Measurements from ENCODE around the gene DUSP7.
"Not testable (repeated sequence)": the region's sequence is repeated elsewhere in the genome, so short reads cannot be mapped to it uniquely, and the experiment has no call there.

Gene DUSP7

DNA sequence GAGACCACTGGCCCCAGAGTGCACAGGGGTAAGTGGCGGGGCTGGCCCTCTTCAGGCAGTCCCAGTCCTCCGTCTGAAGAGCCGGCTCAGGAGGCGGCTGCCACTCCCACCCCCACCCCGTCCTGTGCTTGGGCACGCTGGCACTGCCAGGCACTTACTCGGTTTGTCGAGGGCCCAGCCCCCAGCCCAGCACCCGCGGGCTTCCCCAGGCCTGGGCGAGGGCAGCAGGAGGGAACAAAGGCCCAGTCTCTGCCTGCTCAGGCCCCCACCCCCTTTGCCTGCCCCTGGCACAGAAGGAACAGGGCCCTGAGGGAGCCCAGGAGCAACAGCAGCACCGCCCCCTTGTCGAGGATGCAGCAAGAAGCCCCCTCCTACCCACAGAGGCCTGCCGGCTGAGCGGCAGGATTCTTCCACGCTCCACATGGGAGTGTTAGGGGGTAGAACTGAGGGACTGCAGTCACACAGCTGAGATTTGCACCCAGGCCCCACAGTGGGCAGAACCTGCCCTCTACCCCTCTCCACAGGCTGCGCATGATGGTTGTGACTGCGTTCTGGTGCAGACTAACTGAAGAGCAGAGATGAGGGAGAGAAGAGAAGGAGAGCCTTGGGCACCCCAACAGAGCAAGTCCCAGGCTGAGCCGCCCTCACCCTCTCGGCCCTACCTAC lies 8.9 kb downstream of the DUSP7 start:
- H3K9ac ChIP-seq (ENCODE audit: low read depth in 1 of 2, low read length in 2 of 2) = no peak overlapping the region

GRCh38 chr3:52046902-52047239 lies 9.5 kb downstream of the DUSP7 start:
- H3K27ac ChIP-seq (ENCODE audit: low read depth, low read length) = no peak overlapping the region
- H3K9ac ChIP-seq (ENCODE audit: low read depth in 1 of 2, low read length in 2 of 2) = no peak overlapping the region
- no peaks in the 10 kb centered on the region for H3K27me3 ChIP-seq (ENCODE audit: control insufficient read depth in 1 of 2, insufficient read depth in 2 of 2, low read length in 2 of 2)
- peaks cover 28 to 29% of the 10 kb centered on the region in 2 donors for H3K36me3 ChIP-seq (ENCODE audit: control insufficient read depth in 1 of 2, insufficient read depth in 2 of 2, low read length in 2 of 2)
- H3K4me3 ChIP-seq (ENCODE audit: low read depth in 1 of 2, low read length in 2 of 2) = no peak overlapping the region
- H3K4me1 ChIP-seq (ENCODE audit: control insufficient read depth in 1 of 2, insufficient read depth in 2 of 2, low read length in 2 of 2) = peaks cover 10 to 11% of the 10 kb centered on the region in 2 donors
- H3K9me3 ChIP-seq (ENCODE audit: control insufficient read depth in 1 of 2, low read length in 2 of 2) = no peaks in the 10 kb centered on the region

More for the DNA sequence above, 8.9 kb downstream of the DUSP7 start:
- Histone ChIP-seq H3K4me3 (ENCODE audit: low read depth in 1 of 2, low read length in 2 of 2) (no peak overlapping the region), H3K27me3 (ENCODE audit: control insufficient read depth in 1 of 2, insufficient read depth in 2 of 2, low read length in 2 of 2) (no peaks in the 10 kb centered on the region), H3K27ac (ENCODE audit: low read depth, low read length) (no peak overlapping the region), H3K9me3 (ENCODE audit: control insufficient read depth in 1 of 2, low read length in 2 of 2) (no peaks in the 10 kb centered on the region), H3K4me1 (ENCODE audit: control insufficient read depth in 1 of 2, insufficient read depth in 2 of 2, low read length in 2 of 2) (peaks cover 15 to 17% of the 10 kb centered on the region in 2 donors), H3K36me3 (ENCODE audit: control insufficient read depth in 1 of 2, insufficient read depth in 2 of 2, low read length in 2 of 2) (peaks cover 28 to 34% of the 10 kb centered on the region in 2 donors)

DNA sequence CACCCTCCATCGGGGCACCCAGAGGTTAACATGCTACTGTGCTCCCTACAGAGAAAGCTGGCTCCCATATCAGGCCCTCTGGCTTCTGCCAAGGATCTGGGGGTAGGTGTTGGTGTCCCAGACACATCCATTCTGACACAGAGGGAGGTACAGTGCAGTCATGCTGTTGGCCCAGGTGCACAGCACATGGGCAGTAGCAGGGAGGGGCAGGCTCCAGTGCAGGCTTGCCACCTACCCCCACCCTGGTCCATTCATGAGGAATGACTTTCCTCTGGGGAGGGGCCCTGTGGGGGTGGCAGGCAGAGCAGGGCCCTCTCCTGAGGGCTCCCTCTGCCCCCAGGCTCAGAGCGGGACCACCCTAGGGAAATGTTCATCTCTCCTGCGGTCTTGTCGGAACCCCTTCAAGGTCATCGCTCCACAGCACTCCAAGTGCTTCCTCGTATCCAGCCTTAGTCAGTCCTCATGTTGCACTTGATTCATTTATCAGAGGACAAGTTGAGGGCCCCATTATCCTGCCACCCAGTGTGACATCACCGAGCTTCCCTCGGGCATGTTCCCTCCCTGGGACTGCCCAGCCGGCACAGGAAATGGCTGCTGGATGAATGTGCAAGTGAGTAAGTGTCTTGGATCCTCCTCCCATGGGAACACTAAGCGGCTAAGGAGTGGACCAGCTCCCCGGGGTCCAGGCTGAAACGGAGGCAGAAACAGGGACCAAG lies 10.0 kb downstream of the DUSP7 start:
- H3K36me3 ChIP-seq (ENCODE audit: control insufficient read depth in 1 of 2, insufficient read depth in 2 of 2, low read length in 2 of 2) = peaks cover 23% of the 10 kb centered on the region in 2 donors
- no peak overlapping the region for H3K9ac ChIP-seq (ENCODE audit: low read depth in 1 of 2, low read length in 2 of 2)
- H3K27me3 ChIP-seq (ENCODE audit: control insufficient read depth in 1 of 2, insufficient read depth in 2 of 2, low read length in 2 of 2) = no peaks in the 10 kb centered on the region
- peaks cover 4 to 7% of the 10 kb centered on the region in 2 donors for H3K4me1 ChIP-seq (ENCODE audit: control insufficient read depth in 1 of 2, insufficient read depth in 2 of 2, low read length in 2 of 2)
- no peak overlapping the region for H3K4me3 ChIP-seq (ENCODE audit: low read depth in 1 of 2, low read length in 2 of 2)
- no peaks in the 10 kb centered on the region for H3K9me3 ChIP-seq (ENCODE audit: control insufficient read depth in 1 of 2, low read length in 2 of 2)
- no peak overlapping the region for H3K27ac ChIP-seq (ENCODE audit: low read depth, low read length)

DNA sequence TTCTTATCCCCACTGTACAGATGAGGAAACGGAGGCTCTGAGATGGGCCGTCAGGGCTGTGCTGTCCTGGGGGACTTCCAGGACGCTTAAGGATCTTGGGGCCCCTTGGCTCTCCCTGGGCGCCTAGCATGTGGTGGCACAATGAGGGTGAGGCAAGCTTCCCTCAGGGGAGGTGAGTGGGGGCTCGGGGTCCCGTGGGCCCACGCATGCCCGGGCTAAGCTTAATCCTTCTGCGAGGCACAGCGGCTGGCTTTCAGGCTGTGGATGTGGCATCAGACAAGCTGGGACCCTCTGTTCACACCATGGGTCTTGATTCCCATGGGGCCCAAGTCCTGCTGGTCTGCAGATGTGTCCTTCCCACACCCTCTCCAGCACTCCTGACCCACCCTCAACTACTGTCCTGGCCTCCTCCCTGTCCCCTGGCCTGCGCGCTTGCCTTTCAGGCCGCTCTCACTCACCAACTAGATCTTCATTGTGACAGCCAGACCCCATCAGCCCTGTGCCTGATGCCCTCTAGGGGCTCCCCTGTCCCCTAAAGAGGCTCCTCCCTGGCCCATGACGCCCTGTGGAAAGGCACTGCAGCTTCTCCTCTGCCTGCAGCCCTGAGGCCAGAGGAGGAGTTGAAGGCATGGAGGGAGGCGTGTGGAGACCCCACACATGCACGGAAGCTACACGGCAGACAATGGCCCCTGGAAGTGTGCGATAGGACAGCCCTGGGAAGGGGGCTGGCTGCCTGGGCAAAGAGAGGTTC lies 11.3 kb downstream of the DUSP7 start:
- Histone ChIP-seq H3K4me1 (ENCODE audit: control insufficient read depth in 1 of 2, insufficient read depth in 2 of 2, low read length in 2 of 2) (no peaks in the 10 kb centered on the region), H3K9me3 (ENCODE audit: control insufficient read depth in 1 of 2, low read length in 2 of 2) (no peaks in the 10 kb centered on the region), H3K27ac (ENCODE audit: low read depth, low read length) (no peak overlapping the region), H3K4me3 (ENCODE audit: low read depth in 1 of 2, low read length in 2 of 2) (no peak overlapping the region), H3K36me3 (ENCODE audit: control insufficient read depth in 1 of 2, insufficient read depth in 2 of 2, low read length in 2 of 2) (peaks cover 12% of the 10 kb centered on the region in 2 donors), H3K9ac (ENCODE audit: low read depth in 1 of 2, low read length in 2 of 2) (no peak overlapping the region), H3K27me3 (ENCODE audit: control insufficient read depth in 1 of 2, insufficient read depth in 2 of 2, low read length in 2 of 2) (peaks cover 0 to 3% of the 10 kb centered on the region in 2 donors)

DNA sequence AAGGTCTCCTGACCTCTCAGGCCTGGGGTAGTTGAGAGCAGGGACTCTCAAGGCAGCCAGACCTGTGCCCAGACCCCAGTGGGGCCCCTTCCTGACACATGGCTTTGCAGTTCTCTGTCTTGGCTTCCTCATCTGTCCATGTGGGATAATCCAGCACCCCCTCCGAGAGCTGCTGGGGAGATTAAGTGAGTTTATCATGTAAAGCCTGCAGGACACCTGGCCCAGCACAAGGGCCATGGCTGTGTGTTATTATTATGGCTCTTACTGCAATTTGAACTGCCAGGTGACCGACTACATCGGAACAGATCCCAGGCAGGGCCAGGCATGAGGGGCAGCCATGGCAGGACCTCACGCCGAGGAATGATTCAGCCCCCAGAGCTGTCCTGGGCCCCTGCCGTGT lies 12.6 kb downstream of the DUSP7 start:
- H3K9ac ChIP-seq (ENCODE audit: low read depth in 1 of 2, low read length in 2 of 2) = no peak overlapping the region
- no peak overlapping the region for H3K4me3 ChIP-seq (ENCODE audit: low read depth in 1 of 2, low read length in 2 of 2)
- H3K27me3 ChIP-seq (ENCODE audit: control insufficient read depth in 1 of 2, insufficient read depth in 2 of 2, low read length in 2 of 2) = peaks cover 4 to 12% of the 10 kb centered on the region in 2 donors
- no peaks in the 10 kb centered on the region for H3K9me3 ChIP-seq (ENCODE audit: control insufficient read depth in 1 of 2, low read length in 2 of 2)
- no peaks in the 10 kb centered on the region for H3K4me1 ChIP-seq (ENCODE audit: control insufficient read depth in 1 of 2, insufficient read depth in 2 of 2, low read length in 2 of 2)
- no peak overlapping the region for H3K27ac ChIP-seq (ENCODE audit: low read depth, low read length)
- peaks cover 0 to under 1% of the 10 kb centered on the region in 2 donors for H3K36me3 ChIP-seq (ENCODE audit: control insufficient read depth in 1 of 2, insufficient read depth in 2 of 2, low read length in 2 of 2)

- H3K4me1 ChIP-seq (ENCODE audit: control insufficient read depth in 1 of 2, insufficient read depth in 2 of 2, low read length in 2 of 2) = not testable (repeated sequence)
These were observed 13.3 kb downstream of the DUSP7 start for GRCh38 chr3:52043039-52043438.

GRCh38 chr3:52041118-52041731 lies 15.1 kb downstream of the DUSP7 start:
- Histone ChIP-seq H3K4me3 (ENCODE audit: low read depth in 1 of 2, low read length in 2 of 2) (no peak overlapping the region), H3K27me3 (ENCODE audit: control insufficient read depth in 1 of 2, insufficient read depth in 2 of 2, low read length in 2 of 2) (peaks cover 4 to 12% of the 10 kb centered on the region in 2 donors), H3K27ac (ENCODE audit: low read depth, low read length) (no peak overlapping the region), H3K4me1 (ENCODE audit: control insufficient read depth in 1 of 2, insufficient read depth in 2 of 2, low read length in 2 of 2) (no peaks in the 10 kb centered on the region), H3K36me3 (ENCODE audit: control insufficient read depth in 1 of 2, insufficient read depth in 2 of 2, low read length in 2 of 2) (no peaks in the 10 kb centered on the region), H3K9me3 (ENCODE audit: control insufficient read depth in 1 of 2, low read length in 2 of 2) (no peaks in the 10 kb centered on the region), H3K9ac (ENCODE audit: low read depth in 1 of 2, low read length in 2 of 2) (no peak overlapping the region)

More at GRCh38 chr3:52043039-52043438, 13.3 kb downstream of the DUSP7 start:
- H3K9ac ChIP-seq (ENCODE audit: low read depth in 1 of 2, low read length in 2 of 2); H3K27ac ChIP-seq (ENCODE audit: low read depth, low read length); H3K9me3 ChIP-seq (ENCODE audit: control insufficient read depth in 1 of 2, low read length in 2 of 2); H3K4me3 ChIP-seq (ENCODE audit: low read depth in 1 of 2, low read length in 2 of 2); H3K36me3 ChIP-seq (ENCODE audit: control insufficient read depth in 1 of 2, insufficient read depth in 2 of 2, low read length in 2 of 2): not testable (repeated sequence)
- peaks cover 4 to 12% of the 10 kb centered on the region in 2 donors for H3K27me3 ChIP-seq (ENCODE audit: control insufficient read depth in 1 of 2, insufficient read depth in 2 of 2, low read length in 2 of 2)

- Histone ChIP-seq H3K27ac (ENCODE audit: low read depth, low read length) (no peak overlapping the region), H3K4me1 (ENCODE audit: control insufficient read depth in 1 of 2, insufficient read depth in 2 of 2, low read length in 2 of 2) (no peaks in the 10 kb centered on the region), H3K4me3 (ENCODE audit: low read depth in 1 of 2, low read length in 2 of 2) (no peak overlapping the region), H3K9me3 (ENCODE audit: control insufficient read depth in 1 of 2, low read length in 2 of 2) (no peaks in the 10 kb centered on the region), H3K9ac (ENCODE audit: low read depth in 1 of 2, low read length in 2 of 2) (no peak overlapping the region), H3K27me3 (ENCODE audit: control insufficient read depth in 1 of 2, insufficient read depth in 2 of 2, low read length in 2 of 2) (peaks cover 4 to 12% of the 10 kb centered on the region in 2 donors), H3K36me3 (ENCODE audit: control insufficient read depth in 1 of 2, insufficient read depth in 2 of 2, low read length in 2 of 2) (no peaks in the 10 kb centered on the region)
These were observed 15.8 kb downstream of the DUSP7 start for GRCh38 chr3:52040600-52040999.

GRCh38 chr3:52039846-52040245 lies 16.5 kb downstream of the DUSP7 start:
- H3K9ac ChIP-seq (ENCODE audit: low read depth in 1 of 2, low read length in 2 of 2) = no peak overlapping the region
- H3K4me1 ChIP-seq (ENCODE audit: control insufficient read depth in 1 of 2, insufficient read depth in 2 of 2, low read length in 2 of 2) = no peaks in the 10 kb centered on the region
- no peaks in the 10 kb centered on the region for H3K9me3 ChIP-seq (ENCODE audit: control insufficient read depth in 1 of 2, low read length in 2 of 2)
- H3K27ac ChIP-seq (ENCODE audit: low read depth, low read length) = no peak overlapping the region
- H3K4me3 ChIP-seq (ENCODE audit: low read depth in 1 of 2, low read length in 2 of 2) = no peak overlapping the region
- no peaks in the 10 kb centered on the region for H3K36me3 ChIP-seq (ENCODE audit: control insufficient read depth in 1 of 2, insufficient read depth in 2 of 2, low read length in 2 of 2)
- H3K27me3 ChIP-seq (ENCODE audit: control insufficient read depth in 1 of 2, insufficient read depth in 2 of 2, low read length in 2 of 2) = peaks cover 4 to 12% of the 10 kb centered on the region in 2 donors

- H3K27ac ChIP-seq (ENCODE audit: low read depth, low read length) = no peak overlapping the region
- no peak overlapping the region for H3K9ac ChIP-seq (ENCODE audit: low read depth in 1 of 2, low read length in 2 of 2)
- H3K9me3 ChIP-seq (ENCODE audit: control insufficient read depth in 1 of 2, low read length in 2 of 2) = no peaks in the 10 kb centered on the region
- no peaks in the 10 kb centered on the region for H3K4me1 ChIP-seq (ENCODE audit: control insufficient read depth in 1 of 2, insufficient read depth in 2 of 2, low read length in 2 of 2)
- H3K27me3 ChIP-seq (ENCODE audit: control insufficient read depth in 1 of 2, insufficient read depth in 2 of 2, low read length in 2 of 2) = peaks cover 4 to 12% of the 10 kb centered on the region in 2 donors
- H3K36me3 ChIP-seq (ENCODE audit: control insufficient read depth in 1 of 2, insufficient read depth in 2 of 2, low read length in 2 of 2) = no peaks in the 10 kb centered on the region
- no peak overlapping the region for H3K4me3 ChIP-seq (ENCODE audit: low read depth in 1 of 2, low read length in 2 of 2)
These were observed 16.9 kb downstream of the DUSP7 start for GRCh38 chr3:52039426-52039825.

All from duodenal mucosa (tissue), 2 donors.